ENCODE results near the gene VAMP5.
A peak's percentile ranks its signal among the peaks of the same experiment; 100 is the strongest.
"Not testable (repeated sequence)": the region's sequence is repeated elsewhere in the genome, so short reads cannot be mapped to it uniquely, and the experiment has no call there.

Gene VAMP5

GRCh38 chr2:85551698-85552678 lies 32.2 kb upstream of the VAMP5 start:
- DNase-seq: no peak

- DNase-seq: no peak
Measured at GRCh38 chr2:85553184-85553583, 31.0 kb upstream of the VAMP5 start.

GRCh38 chr2:85554980-85555612 lies 29.1 kb upstream of the VAMP5 start:
- no peak for DNase-seq

GRCh38 chr2:85557130-85557529 lies 27.1 kb upstream of the VAMP5 start:
- DNase-seq: no peak

GRCh38 chr2:85558160-85558559 lies 26.1 kb upstream of the VAMP5 start:
- no peak for DNase-seq

GRCh38 chr2:85560403-85560726 lies 23.9 kb upstream of the VAMP5 start:
- not testable (repeated sequence) for DNase-seq

- DNase-seq: no peak
Measured at GRCh38 chr2:85560812-85561279, 23.4 kb upstream of the VAMP5 start.

GRCh38 chr2:85561280-85562212 lies 22.7 kb upstream of the VAMP5 start, which contains the start of gene GGCX:
Gene GGCX, minus strand, starts transcription at chr2:85561493. Its CDS starts 65 bp downstream, at chr2:85561428.
- peak; percentile 86 for DNase-seq

GRCh38 chr2:85564144-85564563 lies 20.1 kb upstream of the VAMP5 start:
- no peak for DNase-seq

- no peak for DNase-seq
Measured at GRCh38 chr2:85566265-85566664, 18.0 kb upstream of the VAMP5 start.

- DNase-seq: no peak
Measured at GRCh38 chr2:85575739-85576138, 8.5 kb upstream of the VAMP5 start.

- DNase-seq: no peak
Measured at GRCh38 chr2:85577063-85577385, 7.2 kb upstream of the VAMP5 start.

- DNase-seq: no peak
Measured at GRCh38 chr2:85577386-85578242, 6.6 kb upstream of the VAMP5 start, which contains the start of gene VAMP8. Gene VAMP8, plus strand, starts transcription at chr2:85577586. Its CDS starts 61 bp downstream, at chr2:85577647.

- DNase-seq: no peak
Measured at GRCh38 chr2:85578243-85579180, 5.7 kb upstream of the VAMP5 start.

GRCh38 chr2:85579266-85579935 lies 4.8 kb upstream of the VAMP5 start:
- DNase-seq: no peak

GRCh38 chr2:85580206-85580605 lies 4.0 kb upstream of the VAMP5 start:
- no peak for DNase-seq

- DNase-seq: no peak
Measured at GRCh38 chr2:85582492-85582891, 1.7 kb upstream of the VAMP5 start.

- DNase-seq: no peak
Measured at GRCh38 chr2:85583667-85584353, 421 bp upstream of the VAMP5 start.
